Testis (tissue), 2 donors: ENCODE data around the gene CTNNA1.

Experiments used
- POLR2A ChIP-seq: fragments of 450-650 bp; IDR thresholded peaks from one replicate; pipeline ENCODE4 v1.6.1; 2017; ENCODE audit warnings: antibody characterized with exemption, mild to moderate bottlenecking, moderate library complexity
- TF ChIP-seq, protein P1 (sequence below), 3 experiments: fragments of 450-650 bp in 2 of 3; fragments of 200-600 bp in 1 of 3; sonication (generic) in 1 of 3; IDR thresholded peaks; one replicate each; pipeline ENCODE4 v1.5.1; 2016 to 2019; ENCODE audit warnings: antibody characterized with exemption in 3 of 3, mild to moderate bottlenecking in 2 of 3, moderate library complexity in 1 of 3

DNA sequence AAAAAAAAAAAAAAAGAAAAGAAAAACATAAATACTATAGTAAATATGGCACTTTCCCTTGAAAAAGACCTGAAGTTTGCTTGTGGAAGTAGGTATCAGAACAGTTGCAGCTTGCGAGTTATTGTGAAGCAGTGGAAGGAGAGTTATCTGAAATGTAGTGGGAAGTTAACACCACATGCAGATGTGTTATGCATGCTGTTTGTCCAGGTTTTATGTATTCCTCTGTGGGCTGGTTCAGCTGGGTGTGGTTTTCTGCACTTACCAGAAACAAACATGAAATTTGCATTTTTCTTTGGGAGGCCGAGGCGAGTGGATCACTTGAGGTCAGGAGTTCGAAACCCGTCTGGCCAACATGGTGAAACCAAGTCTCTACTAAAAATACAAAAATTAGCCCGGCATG is 42.1 kb upstream of the CTNNA1 start:
- TF ChIP-seq, protein P1, sequence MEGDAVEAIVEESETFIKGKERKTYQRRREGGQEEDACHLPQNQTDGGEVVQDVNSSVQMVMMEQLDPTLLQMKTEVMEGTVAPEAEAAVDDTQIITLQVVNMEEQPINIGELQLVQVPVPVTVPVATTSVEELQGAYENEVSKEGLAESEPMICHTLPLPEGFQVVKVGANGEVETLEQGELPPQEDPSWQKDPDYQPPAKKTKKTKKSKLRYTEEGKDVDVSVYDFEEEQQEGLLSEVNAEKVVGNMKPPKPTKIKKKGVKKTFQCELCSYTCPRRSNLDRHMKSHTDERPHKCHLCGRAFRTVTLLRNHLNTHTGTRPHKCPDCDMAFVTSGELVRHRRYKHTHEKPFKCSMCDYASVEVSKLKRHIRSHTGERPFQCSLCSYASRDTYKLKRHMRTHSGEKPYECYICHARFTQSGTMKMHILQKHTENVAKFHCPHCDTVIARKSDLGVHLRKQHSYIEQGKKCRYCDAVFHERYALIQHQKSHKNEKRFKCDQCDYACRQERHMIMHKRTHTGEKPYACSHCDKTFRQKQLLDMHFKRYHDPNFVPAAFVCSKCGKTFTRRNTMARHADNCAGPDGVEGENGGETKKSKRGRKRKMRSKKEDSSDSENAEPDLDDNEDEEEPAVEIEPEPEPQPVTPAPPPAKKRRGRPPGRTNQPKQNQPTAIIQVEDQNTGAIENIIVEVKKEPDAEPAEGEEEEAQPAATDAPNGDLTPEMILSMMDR (IDR thresholded peaks at IDR 0.05) = no peak
- TF ChIP-seq POLR2A = no peak
